HG03457 (cell line): ENCODE results near the gene TSPAN16.
A peak's percentile ranks its signal among the peaks of the same experiment; 100 is the strongest.
"Not testable (repeated sequence)": the region's sequence is repeated elsewhere in the genome, so short reads cannot be mapped to it uniquely, and the experiment has no call there.

Experiments
- ATAC-seq: cut with Tn5 transposase; IDR thresholded peaks from one replicate; pipeline ENCODE4 v1.9.1; 2021; ENCODE audit warnings: moderate number of reproducible peaks; ENCODE audit not compliant: unreplicated experiment

Gene TSPAN16

GRCh38 chr19:11339254-11340098, 43.5 kb downstream of the TSPAN16 start, which contains the start of gene RAB3D:
RAB3D (minus strand) TSS chr19:11339657; CDS start chr19:11337399, 2,258 bp downstream.
- no peak for ATAC-seq

GRCh38 chr19:11340099-11340467, 44.1 kb downstream of the TSPAN16 start:
- not testable (repeated sequence) for ATAC-seq

- no peak for ATAC-seq
These were observed 46.5 kb downstream of the TSPAN16 start for GRCh38 chr19:11342429-11342828.

- no peak for ATAC-seq
These were observed 49.3 kb downstream of the TSPAN16 start for GRCh38 chr19:11345122-11345803.

- ATAC-seq = peak; percentile 71
These were observed 50.4 kb downstream of the TSPAN16 start, which contains the start of the genes CCDC159 and TMEM205 for GRCh38 chr19:11346104-11346940. CCDC159 (plus strand) TSS chr19:11346519; CDS start chr19:11346607, 88 bp downstream. TMEM205 (minus strand) TSS chr19:11346268; CDS start chr19:11345619, 649 bp downstream.

GRCh38 chr19:11347546-11348039, 51.6 kb downstream of the TSPAN16 start:
- no peak for ATAC-seq

- ATAC-seq = no peak
These were observed 53.2 kb downstream of the TSPAN16 start for GRCh38 chr19:11349171-11349570.

- not testable (repeated sequence) for ATAC-seq
These were observed 58.1 kb downstream of the TSPAN16 start for GRCh38 chr19:11354102-11354501.

GRCh38 chr19:11355160-11356073, 59.5 kb downstream of the TSPAN16 start, which contains the start of gene PLPPR2:
PLPPR2 (plus strand) TSS chr19:11355432; CDS start chr19:11357674, 2,242 bp downstream.
- no peak for ATAC-seq

GRCh38 chr19:11356074-11356397, 60.1 kb downstream of the TSPAN16 start:
- no peak for ATAC-seq

- no peak for ATAC-seq
These were observed 61.0 kb downstream of the TSPAN16 start for GRCh38 chr19:11356676-11357550.

GRCh38 chr19:11359421-11359820, 63.5 kb downstream of the TSPAN16 start:
- no peak for ATAC-seq

GRCh38 chr19:11361037-11361770, 65.2 kb downstream of the TSPAN16 start:
- no peak for ATAC-seq

- ATAC-seq = no peak
These were observed 66.1 kb downstream of the TSPAN16 start for GRCh38 chr19:11361771-11362731.

GRCh38 chr19:11363881-11364280, 67.9 kb downstream of the TSPAN16 start:
- ATAC-seq = no peak

- no peak for ATAC-seq
These were observed 68.4 kb downstream of the TSPAN16 start for GRCh38 chr19:11364296-11364904.

GRCh38 chr19:11364935-11365334, 69.0 kb downstream of the TSPAN16 start:
- ATAC-seq = no peak
